Fibroblast of mammary gland (primary cell): ENCODE results near the gene CHMP3.

Source experiments
- DNase-seq: peaks from one replicate; pipeline ENCODE4 v3.0.0-alpha.2; 2010; ENCODE audit warnings: low read depth
- H3K4me3 ChIP-seq: 2 replicates; pipeline ENCODE4 v1.5.1; 2011; ENCODE audit warnings: low read depth, mild to moderate bottlenecking, low read length, moderate library complexity; ENCODE audit not compliant: control insufficient read depth
- TF ChIP-seq, protein P1 (sequence below): conservative IDR thresholded peaks from 2 replicates; pipeline ENCODE4 v1.5.1; 2011; ENCODE audit warnings: low read depth, low read length, inconsistent platforms; ENCODE audit not compliant: control insufficient read depth, insufficient read depth

Gene CHMP3

GRCh38 chr2:86480105-86480504 is 83.1 kb downstream of the CHMP3 start:
- no peak overlapping the region for H3K4me3 ChIP-seq
- TF ChIP-seq, protein P1, sequence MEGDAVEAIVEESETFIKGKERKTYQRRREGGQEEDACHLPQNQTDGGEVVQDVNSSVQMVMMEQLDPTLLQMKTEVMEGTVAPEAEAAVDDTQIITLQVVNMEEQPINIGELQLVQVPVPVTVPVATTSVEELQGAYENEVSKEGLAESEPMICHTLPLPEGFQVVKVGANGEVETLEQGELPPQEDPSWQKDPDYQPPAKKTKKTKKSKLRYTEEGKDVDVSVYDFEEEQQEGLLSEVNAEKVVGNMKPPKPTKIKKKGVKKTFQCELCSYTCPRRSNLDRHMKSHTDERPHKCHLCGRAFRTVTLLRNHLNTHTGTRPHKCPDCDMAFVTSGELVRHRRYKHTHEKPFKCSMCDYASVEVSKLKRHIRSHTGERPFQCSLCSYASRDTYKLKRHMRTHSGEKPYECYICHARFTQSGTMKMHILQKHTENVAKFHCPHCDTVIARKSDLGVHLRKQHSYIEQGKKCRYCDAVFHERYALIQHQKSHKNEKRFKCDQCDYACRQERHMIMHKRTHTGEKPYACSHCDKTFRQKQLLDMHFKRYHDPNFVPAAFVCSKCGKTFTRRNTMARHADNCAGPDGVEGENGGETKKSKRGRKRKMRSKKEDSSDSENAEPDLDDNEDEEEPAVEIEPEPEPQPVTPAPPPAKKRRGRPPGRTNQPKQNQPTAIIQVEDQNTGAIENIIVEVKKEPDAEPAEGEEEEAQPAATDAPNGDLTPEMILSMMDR: no peak
- no peak for DNase-seq

- peak; percentile 16 for DNase-seq
- TF ChIP-seq, protein P1: no peak
- H3K4me3 ChIP-seq: no peak overlapping the region
Observed at GRCh38 chr2:86477349-86477748, 85.9 kb downstream of the CHMP3 start.

- DNase-seq: no peak
- TF ChIP-seq, protein P1: no peak
- no peak overlapping the region for H3K4me3 ChIP-seq
Observed at GRCh38 chr2:86476918-86477317, 86.3 kb downstream of the CHMP3 start.

DNA sequence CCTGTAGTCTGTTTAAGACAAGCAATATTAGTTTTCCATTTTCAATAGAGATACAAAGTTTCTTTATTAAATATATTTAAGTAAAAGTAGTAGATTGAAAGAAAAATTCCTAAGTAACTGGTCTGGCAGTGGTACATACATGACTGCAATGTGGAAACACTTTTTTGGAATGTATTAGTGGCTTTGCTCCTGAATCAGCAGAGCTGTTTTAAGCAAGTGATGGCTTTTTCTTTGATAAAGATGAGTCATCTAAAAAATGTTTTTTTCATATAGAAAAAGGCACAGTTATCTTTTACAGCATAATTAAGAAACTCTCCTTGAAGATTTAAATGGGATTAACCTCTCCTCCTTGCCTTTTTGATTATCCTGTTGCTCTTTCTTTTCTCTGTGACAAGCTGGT is 87.2 kb downstream of the CHMP3 start:
- H3K4me3 ChIP-seq: no peak overlapping the region
- peak; percentile 61 for DNase-seq

GRCh38 chr2:86471637-86472036 is 91.6 kb downstream of the CHMP3 start:
- H3K4me3 ChIP-seq: no peak overlapping the region
- TF ChIP-seq, protein P1: no peak
- DNase-seq: no peak

More for the DNA sequence above, 87.2 kb downstream of the CHMP3 start:
- TF ChIP-seq, protein P1: no peak

DNA sequence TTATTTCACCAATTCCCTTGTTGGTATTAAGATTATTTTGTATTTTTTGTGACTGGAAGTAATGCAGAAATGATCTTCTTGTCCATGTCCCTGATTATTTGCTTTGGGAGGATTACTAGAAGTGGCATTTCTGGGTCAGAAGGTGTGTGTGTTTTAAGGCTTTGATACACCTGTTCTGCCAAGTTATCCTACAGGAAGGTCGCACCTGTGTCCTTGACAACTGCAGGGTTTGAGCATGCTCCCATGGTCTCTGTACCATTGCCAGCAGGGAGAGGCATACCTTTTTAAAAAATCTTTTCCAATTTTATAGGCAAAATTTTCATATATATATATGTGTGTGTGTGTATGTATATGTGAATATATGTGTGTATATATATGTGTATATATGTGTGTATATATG is 92.4 kb downstream of the CHMP3 start:
- TF ChIP-seq, protein P1: no peak

More for the DNA sequence above, 92.4 kb downstream of the CHMP3 start:
- no peak for DNase-seq
- H3K4me3 ChIP-seq: no peak overlapping the region
